Measurements from ENCODE around the gene MSH5. TPM values are rescaled to one million over a fixed set of nuclear protein-coding genes. Genes with fewer than 3 reads are reported as not detected.
A peak's percentile ranks its signal among the peaks of the same experiment; 100 is the strongest.

MSH5 gene
- total RNA-seq, 1 experiment from 2014 or later = 90.4 TPM

- no peak for TF ChIP-seq ELF1 (IDR thresholded peaks at IDR 0.05; ENCODE audit: borderline replicate concordance, low read depth)
- no peak for TF ChIP-seq POLR2A (IDR thresholded peaks at IDR 0.05; ENCODE audit: borderline replicate concordance, extremely low read depth, insufficient read depth, insufficient read length)
- TF ChIP-seq SIN3A (IDR thresholded peaks at IDR 0.05; ENCODE audit: low read depth) = no peak
Measured at GRCh38 chr6:31775184-31775583, 35.4 kb downstream of the MSH5 start (continued).

DNA sequence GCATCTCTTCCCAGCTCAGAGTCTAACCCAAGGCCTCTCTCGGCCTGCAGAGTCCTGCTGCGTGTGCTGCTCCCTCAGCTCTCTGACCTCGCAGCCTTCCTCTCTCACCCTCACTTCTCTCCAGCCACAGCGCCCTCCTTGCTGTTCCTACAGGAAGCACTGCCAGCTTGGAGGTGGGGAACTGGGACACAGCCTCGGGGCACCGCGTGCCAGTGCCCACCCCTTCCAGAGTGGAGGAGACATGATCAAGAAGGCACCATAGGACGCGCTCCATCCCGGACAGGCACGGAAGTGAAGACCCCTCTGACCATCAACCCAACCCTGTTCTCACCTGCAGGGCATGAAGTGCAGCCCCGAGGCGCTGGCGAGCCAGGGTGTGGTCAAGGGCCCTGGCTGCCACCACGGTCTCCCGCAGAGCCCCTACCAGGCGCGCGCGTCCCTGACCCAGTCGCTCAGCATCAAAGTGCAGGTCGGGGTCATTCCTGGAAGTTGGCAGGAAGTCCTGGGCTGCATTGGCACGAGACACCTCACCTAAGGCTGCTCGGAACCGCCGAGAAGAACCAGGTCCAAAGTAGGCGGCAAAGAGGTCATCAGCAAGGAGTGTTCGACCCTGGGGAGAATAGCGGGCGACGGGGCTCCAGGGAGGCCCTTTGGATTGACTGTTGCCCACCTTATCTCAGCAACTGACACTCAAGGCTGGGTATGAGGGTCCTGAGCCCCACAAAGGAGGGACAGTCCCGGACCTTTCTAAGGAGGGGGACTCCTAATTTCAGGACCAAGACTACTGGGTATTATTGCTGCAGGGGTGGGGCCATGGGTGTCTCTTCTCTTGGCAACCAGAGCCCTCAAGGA is 36.1 kb downstream of the MSH5 start:
- Histone ChIP-seq H3K27ac (ENCODE audit: low read depth, low read length) (peak overlapping the region; percentile 79), H3K4me3 (replicated peaks in 1 of 2; ENCODE audit: low read depth in 1 of 2, low read length in 2 of 2) (peak overlapping the region; percentile 40 to 56), H4K20me1 (ENCODE audit: insufficient read depth) (no peaks in the 10 kb centered on the region), H3K9me2 (ENCODE audit: insufficient read depth) (no peaks in the 10 kb centered on the region), H3K27me3 (ENCODE audit: insufficient read depth, low read length) (no peaks in the 10 kb centered on the region), H3K4me1 (ENCODE audit: control insufficient read depth in 1 of 2, insufficient read depth in 2 of 2, low read length in 2 of 2) (peaks cover 43 to 60% of the 10 kb centered on the region in 2 experiments), H3K4me2 (ENCODE audit: low read length) (peak overlapping the region; percentile 79), H3K9ac (ENCODE audit: low read length) (peak overlapping the region; percentile 64), H3K9me3 (ENCODE audit: control insufficient read depth in 1 of 2, insufficient read depth in 1 of 2, low read depth in 1 of 2, low read length in 2 of 2) (no peaks in the 10 kb centered on the region), H3K36me3 (ENCODE audit: control insufficient read depth in 1 of 2, insufficient read depth in 2 of 2, low read length in 2 of 2) (peaks cover 0 to 20% of the 10 kb centered on the region in 2 experiments; a peak in 1 of 4 replicates), H3K79me2 (ENCODE audit: insufficient read depth, low read length) (no peaks in the 10 kb centered on the region), H2AFZ (ENCODE audit: low read depth, low read length, poor library complexity, severe bottlenecking) (no peak overlapping the region)
- TF ChIP-seq POLR2A (IDR thresholded peaks at IDR 0.05; ENCODE audit: borderline replicate concordance, extremely low read depth, insufficient read depth, insufficient read length) = no peak
- no peak for TF ChIP-seq ZFX (IDR thresholded peaks at IDR 0.05)
- no peak for TF ChIP-seq REST (IDR thresholded peaks at IDR 0.05; ENCODE audit: low read depth)
- TF ChIP-seq EZH2phosphoT487 (IDR thresholded peaks at IDR 0.05; ENCODE audit: borderline replicate concordance) = no peak
- no peak for TF ChIP-seq TCF7L2 (IDR thresholded peaks at IDR 0.05; ENCODE audit: borderline replicate concordance, extremely low read depth, insufficient read depth, insufficient read length)
- no peak for TF ChIP-seq YY1 (IDR thresholded peaks at IDR 0.05; ENCODE audit: extremely low read depth, insufficient replicate concordance, low read depth, low read length)
- no peak for TF ChIP-seq FOSL1 (IDR thresholded peaks at IDR 0.05; ENCODE audit: low read depth)
- TF ChIP-seq POLR2AphosphoS5 (IDR thresholded peaks at IDR 0.05; ENCODE audit: low read depth, low read length) = no peak
- TF ChIP-seq ZNF274 (IDR thresholded peaks at IDR 0.05; ENCODE audit: low read depth, low read length) = no peak
- no peak for TF ChIP-seq CTCF (IDR thresholded peaks at IDR 0.05 in 2 of 3, conservative IDR thresholded peaks at IDR 0.05 in 1 of 3; ENCODE audit: borderline replicate concordance in 1 of 3, insufficient read depth in 1 of 3, low read depth in 2 of 3, low read length in 2 of 3)
- TF ChIP-seq SIN3A (IDR thresholded peaks at IDR 0.05; ENCODE audit: low read depth) = no peak
- TF ChIP-seq EZH2 (IDR thresholded peaks at IDR 0.05) = no peak
- no peak for TF ChIP-seq ELF1 (IDR thresholded peaks at IDR 0.05; ENCODE audit: borderline replicate concordance, low read depth)
- TF ChIP-seq JUND (IDR thresholded peaks at IDR 0.05) = no peak
- intact Hi-C loops (cut with micrococcal nuclease) = no loop called here
- ChIA-PET POLR2A (interaction anchor here (0.8 to 4.8 kb wide), 7 partner anchors 8 to 87 kb away, joined by 3 to 47 read pairs (median 4); partner anchors contain the start of genes HSPA1B and NEU1), RAD21 (ENCODE audit: low non-redundant PET in 1 of 2, low total read pairs in 2 of 2, uncharacterized antibody in 2 of 2, unreplicated experiment in 2 of 2) (interaction anchor here in 1 of 2 experiments (0.7 to 1.1 kb wide), 3 partner anchors 17 to 41 kb away, joined by 3 to 5 read pairs (median 4); no protein-coding TSS in a partner anchor), CTCF (interaction anchor here (0.6 to 1.0 kb wide), 3 partner anchors 15 to 87 kb away, joined by 3 to 11 read pairs (median 3); partner anchors contain the start of gene NEU1)
- ATAC-seq (no peak), DNase-seq (ENCODE audit: low read depth, low spot score) (no peak)
- BruUV-seq (replicated peaks) = no TSS peak

Measured in HCT116 (cell line).